Stomach (tissue), 9 donors: ENCODE data around the gene TGOLN2. TPM values are rescaled to one million over a fixed set of nuclear protein-coding genes. Genes with fewer than 3 reads are reported as not detected.
A peak's percentile ranks its signal among the peaks of the same experiment; 100 is the strongest.

Source experiments
- DNase-seq, 2 donors: peaks; one replicate each; pipeline versions ENCODE4 v3.0.0 to v3.0.0-alpha.2; 2013 to 2019
- H3K27ac ChIP-seq, 5 donors: fragments of 200-600 bp in 4 of 5; sonication (generic) in 4 of 5; one replicate each; pipeline ENCODE4 v1.5.1; 2013 to 2019; ENCODE audit warnings: mild to moderate bottlenecking in 1 of 5, moderate library complexity in 1 of 5
- H3K27me3 ChIP-seq, 3 donors: fragments of 200-600 bp; sonication (generic); one replicate each; pipeline ENCODE4 v1.5.1; 2017 to 2019; ENCODE audit warnings: mixed run types in 1 of 3
- H3K36me3 ChIP-seq, 4 donors: fragments of 200-600 bp; sonication (generic); 1 replicate in 3 of 4; 2 replicates in 1 of 4; pipeline ENCODE4 v1.5.1; 2016 to 2019
- H3K4me1 ChIP-seq, 4 donors: fragments of 200-600 bp; sonication (generic); one replicate each; pipeline ENCODE4 v1.5.1; 2016 to 2019
- H3K4me3 ChIP-seq, 4 donors: fragments of 200-600 bp; sonication (generic) in 3 of 4; one replicate each; pipeline ENCODE4 v1.5.1; 2016 to 2019; ENCODE audit warnings: mild to moderate bottlenecking in 1 of 4
- H3K9me3 ChIP-seq, 4 donors: fragments of 200-600 bp; sonication (generic); one replicate each; pipeline ENCODE4 v1.5.1; 2016 to 2019
- CTCF ChIP-seq, 7 experiments: fragments of 450-650 bp in 4 of 7; fragments of 200-600 bp in 3 of 7; sonication (generic) in 3 of 7; IDR thresholded peaks; one replicate each; pipeline ENCODE4 v1.5.1; 2016 to 2019; ENCODE audit warnings: antibody characterized with exemption in 7 of 7, control low read depth in 2 of 7, mild to moderate bottlenecking in 1 of 7
- EP300 ChIP-seq: sonication (generic); formaldehyde crosslinking; IDR thresholded peaks from one replicate; pipeline ENCODE4 v1.6.1; 2017; ENCODE audit warnings: antibody characterized with exemption
- POLR2A ChIP-seq, 4 donors: fragments of 450-650 bp; IDR thresholded peaks; one replicate each; pipeline ENCODE4 v1.6.1; 2016; ENCODE audit warnings: antibody characterized with exemption in 4 of 4, control low read depth in 2 of 4, mild to moderate bottlenecking in 1 of 4, moderate library complexity in 1 of 4
- POLR2AphosphoS5 ChIP-seq, 3 donors: sonication (generic); formaldehyde crosslinking; IDR thresholded peaks; one replicate each; pipeline ENCODE4 v1.6.1; 2016; ENCODE audit warnings: antibody characterized with exemption in 3 of 3
- WGBS, 5 donors: extraction: QIAGEN DNeasy Blood & Tissue Kit in 3 of 5; methylation state at CpG; one replicate each; pipeline versions ENCODE4 v1.1.5 to v1.1.7; 2013 to 2018; 5-methylcytosine and 5-hydroxymethylcytosine counted together
- intact Hi-C: fragments of 100-400 bp; cut with DNase I; formaldehyde crosslinking; loops from one replicate; pipeline ENCODE4 v1.15.1; 2023; ENCODE audit warnings: low total_unique reads
- polyA plus RNA-seq, 3 donors: library from polyadenylated mRNA; stranded (reverse); fragments of 200-250 nt; gene quantifications; one replicate each; pipeline ENCODE4 v1.2.3, GENCODE V29; 2013
- total RNA-seq, 5 donors: library from RNA; depleted of rRNA; stranded (reverse); fragments of >200 nt; gene quantifications; one replicate each; pipeline versions ENCODE4 v1.1.0 to v1.2.3, GENCODE V29; 2014 to 2016
- donor health status: healthy with polysubstance abuse.
- donor health status: Bipolar disorder and iron deficiency.
- donor health status: healthy.

TGOLN2 gene
- total and polyA plus RNA-seq, 8 donors, result 10.8 to 232 (median 105) TPM

DNA sequence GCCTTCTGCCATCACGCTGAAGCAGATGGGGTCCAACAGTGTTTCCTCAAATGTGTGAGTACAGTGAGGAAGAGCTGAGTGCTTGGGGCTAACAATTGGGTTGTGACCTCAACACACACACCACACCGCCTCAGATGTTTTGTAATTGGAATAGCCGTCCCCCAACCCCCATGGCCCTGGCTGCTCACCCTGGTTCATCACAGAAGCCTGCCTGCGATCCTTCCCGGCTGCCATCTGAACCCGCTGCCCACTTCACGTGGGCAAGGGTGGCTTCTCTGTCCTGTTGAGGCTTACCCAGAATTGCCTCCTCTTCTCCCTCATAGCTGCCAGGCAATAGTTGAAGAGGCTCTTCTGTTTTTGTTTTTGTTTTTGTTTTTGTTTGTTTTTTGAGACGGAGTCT is 44.1 kb downstream of the TGOLN2 start:
- WGBS, 5 donors, result 85 to 97% (median 93%) methylated on average over 7 to 8 of the region's 8 CpGs
- intact Hi-C loops, result no loop called here
- H3K9me3 ChIP-seq, result no peaks in the 10 kb centered on the region
- H3K27me3 ChIP-seq, result no peaks in the 10 kb centered on the region
- no peaks in the 10 kb centered on the region for H3K36me3 ChIP-seq
- H3K27ac ChIP-seq, result no peak overlapping the region
- H3K4me1 ChIP-seq, result peaks cover under 1 to 21% (median 9%) of the 10 kb centered on the region in 4 donors
- DNase-seq, result no peak
- no peak overlapping the region for H3K4me3 ChIP-seq
- TF ChIP-seq EP300 (no peak), POLR2A (IDR thresholded peaks at IDR 0.05) (no peak), POLR2AphosphoS5 (IDR thresholded peaks at IDR 0.05) (no peak), CTCF (IDR thresholded peaks at IDR 0.05) (no peak)

DNA sequence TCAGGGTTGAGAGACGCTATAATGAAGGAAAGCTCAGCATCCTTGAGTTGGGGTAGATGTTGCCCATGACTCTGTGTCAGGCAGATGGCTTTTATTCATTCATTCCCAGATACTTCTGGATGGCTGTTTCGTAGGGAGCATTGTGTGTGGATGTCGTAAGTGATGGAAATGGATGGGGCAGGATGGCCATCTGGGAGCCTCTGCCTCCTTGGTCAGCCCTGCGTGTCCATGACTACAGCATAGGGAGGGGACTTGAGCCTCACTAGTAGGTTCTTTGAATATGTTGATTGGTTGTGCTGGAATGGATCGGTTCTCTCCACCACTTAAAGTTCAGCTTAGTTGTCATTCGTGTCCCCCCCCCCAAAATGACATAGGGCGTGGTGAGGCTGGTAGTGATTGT is 44.9 kb downstream of the TGOLN2 start:
- Histone ChIP-seq H3K4me3 (no peak overlapping the region), H3K4me1 (peaks cover 7 to 23% (median 16%) of the 10 kb centered on the region in 4 donors), H3K9me3 (no peaks in the 10 kb centered on the region), H3K27ac (no peak overlapping the region), H3K27me3 (no peaks in the 10 kb centered on the region), H3K36me3 (no peaks in the 10 kb centered on the region)
- intact Hi-C loops, result no loop called here
- WGBS, 5 donors, result 84 to 88% (median 86%) methylated on average over 7 of the region's 7 CpGs
- no peak for TF ChIP-seq CTCF (IDR thresholded peaks at IDR 0.05)
- no peak for TF ChIP-seq POLR2A (IDR thresholded peaks at IDR 0.05)
- TF ChIP-seq POLR2AphosphoS5 (IDR thresholded peaks at IDR 0.05), result no peak
- TF ChIP-seq EP300, result no peak
- DNase-seq, result no peak

GRCh38 chr2:85281553-85281952 is 46.2 kb downstream of the TGOLN2 start:
- Histone ChIP-seq H3K9me3 (no peaks in the 10 kb centered on the region), H3K27ac (no peak overlapping the region), H3K4me3 (no peak overlapping the region), H3K4me1 (peaks cover 19 to 37% (median 27%) of the 10 kb centered on the region in 4 donors), H3K36me3 (no peaks in the 10 kb centered on the region), H3K27me3 (no peaks in the 10 kb centered on the region)
- intact Hi-C loops, result no loop called here
- TF ChIP-seq EP300 (no peak), POLR2A (IDR thresholded peaks at IDR 0.05) (no peak), CTCF (IDR thresholded peaks at IDR 0.05) (no peak), POLR2AphosphoS5 (IDR thresholded peaks at IDR 0.05) (no peak)
- WGBS, 5 donors, result 80 to 95% (median 90%) methylated on average over 6 of the region's 6 CpGs
- no peak for DNase-seq

DNA sequence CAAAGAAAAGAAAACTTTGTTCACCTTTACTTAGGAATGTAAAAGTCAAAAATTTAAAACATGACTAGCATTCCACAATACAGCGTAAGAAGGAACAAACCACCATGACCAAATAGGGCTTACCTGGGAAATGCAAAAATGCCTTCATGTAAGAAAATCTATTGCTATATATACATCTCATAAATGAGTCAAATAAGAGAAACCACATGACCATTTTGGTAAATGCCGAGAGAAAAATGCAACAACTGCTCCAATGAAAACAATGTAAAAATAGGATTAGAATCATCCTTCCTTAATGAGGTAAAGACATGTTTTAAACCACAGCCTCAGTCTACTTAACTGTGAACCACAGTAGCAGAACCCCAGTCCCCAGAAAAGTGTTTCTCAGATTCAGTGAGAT is 49.4 kb downstream of the TGOLN2 start:
- intact Hi-C loops, result no loop called here
- Histone ChIP-seq H3K27me3 (no peaks in the 10 kb centered on the region), H3K4me1 (peaks cover 19 to 44% (median 30%) of the 10 kb centered on the region in 4 donors), H3K36me3 (no peaks in the 10 kb centered on the region), H3K9me3 (no peaks in the 10 kb centered on the region), H3K27ac (peak overlapping the region in 2 of 5 donors; percentile 68 to 76), H3K4me3 (no peak overlapping the region)
- no peak for DNase-seq
- TF ChIP-seq CTCF (IDR thresholded peaks at IDR 0.05), result no peak
- TF ChIP-seq POLR2A (IDR thresholded peaks at IDR 0.05), result no peak
- 65 to 82% (median 74%) methylated on average over 2 of the region's 2 CpGs for WGBS, 5 donors
